Activated CD4-positive, alpha-beta T cell treated with anti-CD3 and anti-CD28 coated beads, Interleukin-2, amount 50 U/mL, for 1 hour (primary cell): ENCODE data around the gene PTPDC1.
"Not testable (repeated sequence)": the region's sequence is repeated elsewhere in the genome, so short reads cannot be mapped to it uniquely, and the experiment has no call there.

ENCODE experiments used
- DNase-seq: peaks from one replicate; pipeline ENCODE4 v3.0.0-alpha.2; 2020

The PTPDC1 gene

GRCh38 chr9:94094219-94095145 lies 10.2 kb downstream of the PTPDC1 start:
- not testable (repeated sequence) for DNase-seq

GRCh38 chr9:94096819-94097577 lies 12.7 kb downstream of the PTPDC1 start:
- DNase-seq: no peak

GRCh38 chr9:94097788-94098414 lies 13.6 kb downstream of the PTPDC1 start:
- DNase-seq: no peak

- no peak for DNase-seq
Observed at GRCh38 chr9:94100152-94100879, 16.1 kb downstream of the PTPDC1 start.

GRCh38 chr9:94101162-94101853 lies 17.0 kb downstream of the PTPDC1 start:
- no peak for DNase-seq

GRCh38 chr9:94108584-94108983 lies 24.3 kb downstream of the PTPDC1 start:
- DNase-seq: no peak

GRCh38 chr9:94110821-94111252 lies 26.6 kb downstream of the PTPDC1 start:
- DNase-seq: no peak

- DNase-seq: no peak
Observed at GRCh38 chr9:94111446-94111845, 27.2 kb downstream of the PTPDC1 start.

GRCh38 chr9:94112716-94113465 lies 28.6 kb downstream of the PTPDC1 start:
- no peak for DNase-seq

- DNase-seq: not testable (repeated sequence)
Observed at GRCh38 chr9:94120088-94120487, 35.8 kb downstream of the PTPDC1 start.

GRCh38 chr9:94120854-94121376 lies 36.7 kb downstream of the PTPDC1 start:
- DNase-seq: no peak

- no peak for DNase-seq
Observed at GRCh38 chr9:94126844-94127243, 42.6 kb downstream of the PTPDC1 start.

GRCh38 chr9:94127806-94128205 lies 43.5 kb downstream of the PTPDC1 start:
- no peak for DNase-seq

GRCh38 chr9:94128580-94128979 lies 44.3 kb downstream of the PTPDC1 start:
- DNase-seq: no peak

GRCh38 chr9:94134629-94135028 lies 50.4 kb downstream of the PTPDC1 start:
- no peak for DNase-seq

GRCh38 chr9:94135222-94135621 lies 51.0 kb downstream of the PTPDC1 start:
- DNase-seq: no peak

GRCh38 chr9:94139672-94140417 lies 55.6 kb downstream of the PTPDC1 start:
- no peak for DNase-seq

GRCh38 chr9:94140418-94140780 lies 56.1 kb downstream of the PTPDC1 start:
- DNase-seq: no peak

- no peak for DNase-seq
Observed at GRCh38 chr9:94140791-94141790, 56.8 kb downstream of the PTPDC1 start.
